K562 (cell line): Measurements from ENCODE around the gene HNF1B. TPM values are rescaled to one million over a fixed set of nuclear protein-coding genes. Genes with fewer than 3 reads are reported as not detected.

Experiments used
- HNRNPL ChIP-seq: fragments of 200-400 bp; formaldehyde crosslinking; IDR thresholded peaks from 2 replicates; pipeline ENCODE4 v1.6.1; 2017; ENCODE audit warnings: low read depth, mild to moderate bottlenecking, low read length
- KLF16 ChIP-seq: IDR thresholded peaks from 2 replicates; pipeline ENCODE4 v1.6.1; 2016; ENCODE audit warnings: antibody characterized with exemption
- PHF20 ChIP-seq: fragments of 450-650 bp; IDR thresholded peaks from 2 replicates; pipeline ENCODE4 v1.6.1; 2018; ENCODE audit not compliant: partially characterized antibody
- PYGO2 ChIP-seq: fragments of 450-650 bp; IDR thresholded peaks from 2 replicates; pipeline ENCODE4 v1.6.1; 2016; ENCODE audit warnings: mild to moderate bottlenecking, missing genetic modification characterization, moderate library complexity, missing compliant biosample characterization
- ZNF239 ChIP-seq: fragments of 250-450 bp; sonication (Bioruptor Pico); IDR thresholded peaks from 2 replicates; pipeline ENCODE4 v1.4.0; 2020; ENCODE audit warnings: mild to moderate bottlenecking
- ZNF766 ChIP-seq: fragments of 200-800 bp; sonication (Bioruptor generic); conservative IDR thresholded peaks from 2 replicates; pipeline ENCODE4 v1.6.1; 2016; ENCODE audit warnings: missing genetic modification characterization, missing compliant biosample characterization
- polyA plus RNA-seq, 8 experiments: library from polyadenylated mRNA; depleted of rRNA in 4 of 8; stranded (reverse) in 5 of 8; unstranded in 3 of 8; fragments of >200 nt; fragmentation: Nextera tagmentation in 2 of 8; fragmentation: Illumina TruSeq in 1 of 8; extraction: Ambion mirVana in 2 of 8; extraction: Trizol in 1 of 8; gene quantifications; 2 replicates each; pipeline versions ENCODE4 v1.2.1 to v1.2.3, GENCODE V29; 2011 to 2014; ENCODE audit warnings: inconsistent platforms in 1 of 8, missing spikeins in 1 of 8
- total RNA-seq, 7 experiments: library from RNA; depleted of rRNA in 6 of 7; stranded (reverse); fragments of >200 nt in 6 of 7; fragmentation: Illumina TruSeq in 2 of 7; extraction: Trizol in 2 of 7; gene quantifications; 2 replicates each; pipeline versions ENCODE4 v1.2.1 to v1.2.3, GENCODE V29; 2011 to 2021; ENCODE audit warnings: low replicate concordance in 1 of 7
- TF ChIP-seq, protein P1 (sequence below): fragments of 450-650 bp; IDR thresholded peaks from 2 replicates; pipeline ENCODE4 v1.6.1; 2016; ENCODE audit warnings: mild to moderate bottlenecking, moderate library complexity
- TF ChIP-seq, protein P2 (sequence below): sonication (generic); formaldehyde crosslinking; IDR thresholded peaks from 2 replicates; pipeline ENCODE4 v1.8.0; 2022; ENCODE audit warnings: mild to moderate bottlenecking, missing genetic modification reagents

Gene HNF1B
- total and polyA plus RNA-seq, 9 of the 15 experiments (the other 6 are each of a cell fraction or from before 2014, with no cell fraction given): not detected

DNA sequence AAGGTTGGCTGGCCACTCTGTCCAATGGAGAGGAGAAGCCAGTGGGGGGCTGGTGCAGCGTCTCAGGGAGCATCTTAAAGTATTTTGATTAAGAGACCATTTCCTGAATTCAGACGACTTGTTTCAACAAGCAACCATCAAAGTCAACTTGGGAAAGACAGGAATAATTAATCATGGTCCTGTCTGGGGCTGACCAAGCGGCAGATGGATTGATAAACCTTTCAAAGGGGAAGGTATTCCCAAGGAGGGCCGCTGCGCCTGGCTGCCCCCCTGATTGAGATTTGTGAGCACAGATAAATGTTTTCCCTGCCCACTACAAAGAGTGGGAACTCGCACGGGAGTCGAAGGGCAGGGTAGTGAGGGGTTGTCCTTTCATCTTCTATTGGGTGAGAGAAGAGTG, 47.5 kb downstream of the HNF1B start (continued):
- TF ChIP-seq, protein P1, sequence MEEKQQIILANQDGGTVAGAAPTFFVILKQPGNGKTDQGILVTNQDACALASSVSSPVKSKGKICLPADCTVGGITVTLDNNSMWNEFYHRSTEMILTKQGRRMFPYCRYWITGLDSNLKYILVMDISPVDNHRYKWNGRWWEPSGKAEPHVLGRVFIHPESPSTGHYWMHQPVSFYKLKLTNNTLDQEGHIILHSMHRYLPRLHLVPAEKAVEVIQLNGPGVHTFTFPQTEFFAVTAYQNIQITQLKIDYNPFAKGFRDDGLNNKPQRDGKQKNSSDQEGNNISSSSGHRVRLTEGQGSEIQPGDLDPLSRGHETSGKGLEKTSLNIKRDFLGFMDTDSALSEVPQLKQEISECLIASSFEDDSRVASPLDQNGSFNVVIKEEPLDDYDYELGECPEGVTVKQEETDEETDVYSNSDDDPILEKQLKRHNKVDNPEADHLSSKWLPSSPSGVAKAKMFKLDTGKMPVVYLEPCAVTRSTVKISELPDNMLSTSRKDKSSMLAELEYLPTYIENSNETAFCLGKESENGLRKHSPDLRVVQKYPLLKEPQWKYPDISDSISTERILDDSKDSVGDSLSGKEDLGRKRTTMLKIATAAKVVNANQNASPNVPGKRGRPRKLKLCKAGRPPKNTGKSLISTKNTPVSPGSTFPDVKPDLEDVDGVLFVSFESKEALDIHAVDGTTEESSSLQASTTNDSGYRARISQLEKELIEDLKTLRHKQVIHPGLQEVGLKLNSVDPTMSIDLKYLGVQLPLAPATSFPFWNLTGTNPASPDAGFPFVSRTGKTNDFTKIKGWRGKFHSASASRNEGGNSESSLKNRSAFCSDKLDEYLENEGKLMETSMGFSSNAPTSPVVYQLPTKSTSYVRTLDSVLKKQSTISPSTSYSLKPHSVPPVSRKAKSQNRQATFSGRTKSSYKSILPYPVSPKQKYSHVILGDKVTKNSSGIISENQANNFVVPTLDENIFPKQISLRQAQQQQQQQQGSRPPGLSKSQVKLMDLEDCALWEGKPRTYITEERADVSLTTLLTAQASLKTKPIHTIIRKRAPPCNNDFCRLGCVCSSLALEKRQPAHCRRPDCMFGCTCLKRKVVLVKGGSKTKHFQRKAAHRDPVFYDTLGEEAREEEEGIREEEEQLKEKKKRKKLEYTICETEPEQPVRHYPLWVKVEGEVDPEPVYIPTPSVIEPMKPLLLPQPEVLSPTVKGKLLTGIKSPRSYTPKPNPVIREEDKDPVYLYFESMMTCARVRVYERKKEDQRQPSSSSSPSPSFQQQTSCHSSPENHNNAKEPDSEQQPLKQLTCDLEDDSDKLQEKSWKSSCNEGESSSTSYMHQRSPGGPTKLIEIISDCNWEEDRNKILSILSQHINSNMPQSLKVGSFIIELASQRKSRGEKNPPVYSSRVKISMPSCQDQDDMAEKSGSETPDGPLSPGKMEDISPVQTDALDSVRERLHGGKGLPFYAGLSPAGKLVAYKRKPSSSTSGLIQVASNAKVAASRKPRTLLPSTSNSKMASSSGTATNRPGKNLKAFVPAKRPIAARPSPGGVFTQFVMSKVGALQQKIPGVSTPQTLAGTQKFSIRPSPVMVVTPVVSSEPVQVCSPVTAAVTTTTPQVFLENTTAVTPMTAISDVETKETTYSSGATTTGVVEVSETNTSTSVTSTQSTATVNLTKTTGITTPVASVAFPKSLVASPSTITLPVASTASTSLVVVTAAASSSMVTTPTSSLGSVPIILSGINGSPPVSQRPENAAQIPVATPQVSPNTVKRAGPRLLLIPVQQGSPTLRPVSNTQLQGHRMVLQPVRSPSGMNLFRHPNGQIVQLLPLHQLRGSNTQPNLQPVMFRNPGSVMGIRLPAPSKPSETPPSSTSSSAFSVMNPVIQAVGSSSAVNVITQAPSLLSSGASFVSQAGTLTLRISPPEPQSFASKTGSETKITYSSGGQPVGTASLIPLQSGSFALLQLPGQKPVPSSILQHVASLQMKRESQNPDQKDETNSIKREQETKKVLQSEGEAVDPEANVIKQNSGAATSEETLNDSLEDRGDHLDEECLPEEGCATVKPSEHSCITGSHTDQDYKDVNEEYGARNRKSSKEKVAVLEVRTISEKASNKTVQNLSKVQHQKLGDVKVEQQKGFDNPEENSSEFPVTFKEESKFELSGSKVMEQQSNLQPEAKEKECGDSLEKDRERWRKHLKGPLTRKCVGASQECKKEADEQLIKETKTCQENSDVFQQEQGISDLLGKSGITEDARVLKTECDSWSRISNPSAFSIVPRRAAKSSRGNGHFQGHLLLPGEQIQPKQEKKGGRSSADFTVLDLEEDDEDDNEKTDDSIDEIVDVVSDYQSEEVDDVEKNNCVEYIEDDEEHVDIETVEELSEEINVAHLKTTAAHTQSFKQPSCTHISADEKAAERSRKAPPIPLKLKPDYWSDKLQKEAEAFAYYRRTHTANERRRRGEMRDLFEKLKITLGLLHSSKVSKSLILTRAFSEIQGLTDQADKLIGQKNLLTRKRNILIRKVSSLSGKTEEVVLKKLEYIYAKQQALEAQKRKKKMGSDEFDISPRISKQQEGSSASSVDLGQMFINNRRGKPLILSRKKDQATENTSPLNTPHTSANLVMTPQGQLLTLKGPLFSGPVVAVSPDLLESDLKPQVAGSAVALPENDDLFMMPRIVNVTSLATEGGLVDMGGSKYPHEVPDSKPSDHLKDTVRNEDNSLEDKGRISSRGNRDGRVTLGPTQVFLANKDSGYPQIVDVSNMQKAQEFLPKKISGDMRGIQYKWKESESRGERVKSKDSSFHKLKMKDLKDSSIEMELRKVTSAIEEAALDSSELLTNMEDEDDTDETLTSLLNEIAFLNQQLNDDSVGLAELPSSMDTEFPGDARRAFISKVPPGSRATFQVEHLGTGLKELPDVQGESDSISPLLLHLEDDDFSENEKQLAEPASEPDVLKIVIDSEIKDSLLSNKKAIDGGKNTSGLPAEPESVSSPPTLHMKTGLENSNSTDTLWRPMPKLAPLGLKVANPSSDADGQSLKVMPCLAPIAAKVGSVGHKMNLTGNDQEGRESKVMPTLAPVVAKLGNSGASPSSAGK: no peak
- TF ChIP-seq, protein P2, sequence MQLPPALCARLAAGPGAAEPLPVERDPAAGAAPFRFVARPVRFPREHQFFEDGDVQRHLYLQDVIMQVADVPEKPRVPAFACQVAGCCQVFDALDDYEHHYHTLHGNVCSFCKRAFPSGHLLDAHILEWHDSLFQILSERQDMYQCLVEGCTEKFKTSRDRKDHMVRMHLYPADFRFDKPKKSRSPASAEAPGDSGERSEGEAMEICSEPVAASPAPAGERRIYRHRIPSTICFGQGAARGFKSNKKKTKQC (CRISPR knock-in tag): no peak
- TF ChIP-seq KLF16 (no peak), PHF20 (no peak), ZNF766 (CRISPR knock-in tag) (no peak), PYGO2 (tag) (no peak), HNRNPL (no peak), ZNF239 (no peak)
- TF ChIP-seq, all 486 proteins: peak for 0
